GM12872 (cell line): Measurements from ENCODE around the gene TOR1A.

Experiments used
- CTCF ChIP-seq: IDR thresholded peaks from 3 replicates; pipeline ENCODE4 v1.5.1; 2011; ENCODE audit warnings: low read depth, mild to moderate bottlenecking, low read length, moderate library complexity; ENCODE audit not compliant: insufficient read depth

TOR1A gene

GRCh38 chr9:129836311-129837007 lies 12.5 kb upstream of the TOR1A start:
- TF ChIP-seq CTCF, result no peak

DNA sequence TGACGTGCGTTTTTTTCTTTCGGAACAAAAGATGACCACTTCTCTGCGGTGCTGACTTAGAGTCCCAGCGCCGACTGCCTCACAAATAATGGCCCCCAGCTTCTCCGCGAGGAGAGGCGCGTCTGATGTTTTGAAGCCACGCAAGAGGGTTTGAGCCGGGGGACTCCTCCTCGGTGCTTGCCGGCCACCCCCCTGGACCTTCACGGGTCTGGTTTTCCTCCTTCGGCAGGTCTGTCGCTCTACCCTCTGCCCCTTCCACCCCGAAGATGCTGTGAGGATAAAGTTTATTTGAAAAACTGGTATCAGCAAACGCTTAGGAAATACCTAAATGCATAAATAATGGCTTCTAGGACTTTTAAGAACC lies 11.9 kb upstream of the TOR1A start:
- no peak for TF ChIP-seq CTCF

DNA sequence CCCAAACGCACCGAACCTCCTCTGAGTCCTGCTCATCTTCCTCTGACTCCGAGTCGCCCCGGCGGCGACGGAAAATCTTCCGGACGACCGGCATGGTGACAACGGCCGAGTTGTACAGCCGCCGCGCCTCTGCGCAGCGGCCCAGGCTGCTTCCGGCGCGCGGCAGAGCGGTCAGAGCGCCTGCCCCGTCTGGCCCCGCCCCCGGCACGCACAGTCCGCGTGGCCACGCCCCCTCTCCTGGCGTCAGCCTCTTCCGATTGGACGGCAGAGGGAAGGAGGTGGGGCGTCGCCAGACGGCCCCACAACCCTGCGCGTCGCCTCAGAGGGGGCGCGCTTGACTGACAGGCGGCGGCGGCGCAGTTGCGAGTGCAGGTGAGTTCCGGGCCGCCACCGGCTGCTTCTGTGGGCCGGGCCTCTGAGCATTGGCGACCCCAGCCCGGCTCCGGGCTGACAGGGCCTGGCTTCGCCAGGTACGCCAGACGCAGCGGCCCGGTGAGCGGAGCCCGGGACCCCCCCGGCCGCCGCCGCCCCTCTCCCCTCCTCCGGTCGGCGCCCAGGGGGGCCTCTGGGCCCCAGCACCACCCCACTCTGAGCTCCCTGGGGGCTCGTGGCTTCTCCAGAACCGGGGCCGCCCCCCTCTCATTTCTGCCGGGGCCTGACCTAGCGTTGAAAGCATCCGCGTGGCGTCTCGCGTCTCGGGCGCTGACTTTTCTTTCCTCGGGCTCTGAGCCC lies 11.4 kb upstream of the TOR1A start, which contains the start of the genes C9orf78 and USP20:
TSS of gene C9orf78 (minus strand) at position 148 of the 732 bp plus-strand sequence. CDS start at position 94, 54 bp downstream.
TSS of gene USP20 (plus strand) at position 331 of the 732 bp plus-strand sequence. CDS start 17,098 bp downstream, outside the sequence.
- TF ChIP-seq CTCF, result no peak

GRCh38 chr9:129834489-129835127 lies 10.7 kb upstream of the TOR1A start:
- no peak for TF ChIP-seq CTCF

GRCh38 chr9:129832982-129833381 lies 9.0 kb upstream of the TOR1A start:
- TF ChIP-seq CTCF, result no peak

GRCh38 chr9:129828969-129829368 lies 5.0 kb upstream of the TOR1A start:
- no peak for TF ChIP-seq CTCF

- no peak for TF ChIP-seq CTCF
Observed at GRCh38 chr9:129828051-129828450, 4.1 kb upstream of the TOR1A start.
